ENCODE results near the gene ADGRG1.
A peak's percentile ranks its signal among the peaks of the same experiment; 100 is the strongest.

Gene ADGRG1

GRCh38 chr16:57681950-57682728, 53.7 kb downstream of the ADGRG1 start:
- Histone ChIP-seq H3K36me3 (replicated peaks in 1 of 2; ENCODE audit: control insufficient read depth in 2 of 2, insufficient read depth in 2 of 2, low read length in 2 of 2) (no peaks in the 10 kb centered on the region), H3K4me2 (ENCODE audit: insufficient read depth, low read length, poor library complexity, severe bottlenecking) (no peak overlapping the region), H2AK5ac (ENCODE audit: low read depth, low read length) (peak overlapping the region; percentile 9), H3K79me1 (ENCODE audit: low read depth, low read length) (no peaks in the 10 kb centered on the region), H4K91ac (ENCODE audit: low read depth, low read length, poor library complexity) (no peak overlapping the region), H3K4ac (ENCODE audit: low read length) (no peak overlapping the region), H4K8ac (ENCODE audit: low read depth, low read length) (no peak overlapping the region), H3K9ac (ENCODE audit: low read depth, low read length, poor library complexity) (no peak overlapping the region), H2BK5ac (ENCODE audit: low read length) (no peak overlapping the region), H3K23ac (ENCODE audit: low read depth, low read length, poor library complexity) (no peak overlapping the region), H3K4me1 (ENCODE audit: control insufficient read depth in 2 of 2, insufficient read depth in 1 of 2, low read depth in 1 of 2, low read length in 2 of 2) (peaks cover 1 to 2% of the 10 kb centered on the region in 2 donors), H2BK15ac (ENCODE audit: low read length) (no peak overlapping the region), H3K4me3 (ENCODE audit: low read length in 2 of 2) (no peak overlapping the region), H2AFZ (ENCODE audit: low read length) (no peak overlapping the region), H3K27me3 (ENCODE audit: control insufficient read depth in 3 of 3, insufficient read depth in 3 of 3, low read depth in 1 of 3, low read length in 3 of 3) (no peaks in the 10 kb centered on the region), H3K18ac (ENCODE audit: low read length) (peak overlapping the region; percentile 20), H3K9me3 (replicated peaks in 1 of 2; ENCODE audit: control insufficient read depth in 2 of 2, insufficient read depth in 1 of 2, low read depth in 1 of 2, low read length in 2 of 2) (no peaks in the 10 kb centered on the region), H3K14ac (ENCODE audit: low read length) (peak overlapping the region; percentile 25), H3K27ac (replicated peaks; ENCODE audit: low read length) (no peak overlapping the region), H2BK120ac (ENCODE audit: low read depth, low read length) (no peak overlapping the region), H2BK12ac (ENCODE audit: low read length) (no peak overlapping the region)
- DNase-seq (ENCODE audit: low spot score) = no peak
- no CpG with 5 or more reads among the region's 13 CpGs for WGBS, 2 donors (ENCODE audit: extremely low coverage in 2 of 2, insufficient read length in 2 of 2, insufficient replicate concordance in 1 of 2)

GRCh38 chr16:57682809-57683635, 54.6 kb downstream of the ADGRG1 start:
- Histone ChIP-seq H2BK12ac (ENCODE audit: low read length) (no peak overlapping the region), H4K91ac (ENCODE audit: low read depth, low read length, poor library complexity) (no peak overlapping the region), H3K4me2 (ENCODE audit: insufficient read depth, low read length, poor library complexity, severe bottlenecking) (no peak overlapping the region), H2BK15ac (ENCODE audit: low read length) (no peak overlapping the region), H3K4me3 (ENCODE audit: low read length in 2 of 2) (no peak overlapping the region), H3K14ac (ENCODE audit: low read length) (no peak overlapping the region), H3K18ac (ENCODE audit: low read length) (no peak overlapping the region), H3K4me1 (ENCODE audit: control insufficient read depth in 2 of 2, insufficient read depth in 1 of 2, low read depth in 1 of 2, low read length in 2 of 2) (peaks cover 1 to 2% of the 10 kb centered on the region in 2 donors), H3K4ac (ENCODE audit: low read length) (no peak overlapping the region), H2BK5ac (ENCODE audit: low read length) (no peak overlapping the region), H3K27me3 (ENCODE audit: control insufficient read depth in 3 of 3, insufficient read depth in 3 of 3, low read depth in 1 of 3, low read length in 3 of 3) (peaks cover 0 to 7% (median 0%) of the 10 kb centered on the region in 3 experiments), H3K36me3 (replicated peaks in 1 of 2; ENCODE audit: control insufficient read depth in 2 of 2, insufficient read depth in 2 of 2, low read length in 2 of 2) (no peaks in the 10 kb centered on the region), H2AFZ (ENCODE audit: low read length) (peak overlapping the region; percentile 68), H3K9me3 (replicated peaks in 1 of 2; ENCODE audit: control insufficient read depth in 2 of 2, insufficient read depth in 1 of 2, low read depth in 1 of 2, low read length in 2 of 2) (no peaks in the 10 kb centered on the region), H3K9ac (ENCODE audit: low read depth, low read length, poor library complexity) (no peak overlapping the region), H3K27ac (replicated peaks; ENCODE audit: low read length) (no peak overlapping the region), H3K79me1 (ENCODE audit: low read depth, low read length) (no peaks in the 10 kb centered on the region), H4K8ac (ENCODE audit: low read depth, low read length) (no peak overlapping the region), H3K23ac (ENCODE audit: low read depth, low read length, poor library complexity) (no peak overlapping the region), H2BK120ac (ENCODE audit: low read depth, low read length) (no peak overlapping the region), H2AK5ac (ENCODE audit: low read depth, low read length) (no peak overlapping the region)
- WGBS, 2 donors (ENCODE audit: extremely low coverage in 2 of 2, insufficient read length in 2 of 2, insufficient replicate concordance in 1 of 2) = no CpG with 5 or more reads among the region's 11 CpGs
- DNase-seq (ENCODE audit: low spot score) = no peak

DNA sequence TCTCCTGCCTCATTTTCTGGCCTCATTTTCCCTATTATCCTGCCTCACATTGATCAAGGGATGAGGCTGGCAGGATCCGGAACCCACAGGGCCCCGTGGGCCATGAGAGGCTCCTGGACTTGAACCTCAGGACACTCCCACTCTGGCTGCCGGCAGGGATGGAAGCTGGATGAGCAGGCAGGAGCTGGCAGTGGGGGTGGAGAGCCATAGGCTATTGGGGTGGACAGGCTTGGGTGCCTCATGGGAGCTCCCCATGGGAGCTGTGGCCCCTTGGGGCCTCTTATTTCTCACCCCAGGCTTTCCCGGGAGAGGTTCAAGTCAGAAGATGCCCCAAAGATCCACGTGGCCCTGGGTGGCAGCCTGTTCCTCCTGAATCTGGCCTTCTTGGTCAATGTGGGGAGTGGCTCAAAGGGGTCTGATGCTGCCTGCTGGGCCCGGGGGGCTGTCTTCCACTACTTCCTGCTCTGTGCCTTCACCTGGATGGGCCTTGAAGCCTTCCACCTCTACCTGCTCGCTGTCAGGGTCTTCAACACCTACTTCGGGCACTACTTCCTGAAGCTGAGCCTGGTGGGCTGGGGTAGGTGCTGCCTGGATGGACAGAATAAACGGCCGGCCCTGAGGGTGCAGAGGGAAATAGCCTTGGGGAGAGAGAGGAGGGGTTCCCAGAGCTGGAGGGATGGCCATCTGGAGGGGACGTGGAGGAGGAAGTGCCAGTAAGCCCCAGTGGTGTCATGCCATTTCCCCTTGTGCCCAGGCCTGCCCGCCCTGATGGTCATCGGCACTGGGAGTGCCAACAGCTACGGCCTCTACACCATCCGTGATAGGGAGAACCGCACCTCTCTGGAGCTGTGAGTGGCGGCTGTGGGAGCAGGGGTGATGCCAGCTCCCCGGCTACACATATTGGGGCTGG, 55.5 kb downstream of the ADGRG1 start:
- no peaks in the 10 kb centered on the region for H3K9me3 ChIP-seq (replicated peaks in 1 of 2; ENCODE audit: control insufficient read depth in 2 of 2, insufficient read depth in 1 of 2, low read depth in 1 of 2, low read length in 2 of 2)
- peaks cover 2 to 6% of the 10 kb centered on the region in 2 donors for H3K4me1 ChIP-seq (ENCODE audit: control insufficient read depth in 2 of 2, insufficient read depth in 1 of 2, low read depth in 1 of 2, low read length in 2 of 2)
- H3K27me3 ChIP-seq (ENCODE audit: control insufficient read depth in 3 of 3, insufficient read depth in 3 of 3, low read depth in 1 of 3, low read length in 3 of 3) = peaks cover 0 to 12% (median 0%) of the 10 kb centered on the region in 3 experiments
- H3K4ac ChIP-seq (ENCODE audit: low read length) = no peak overlapping the region
- H3K4me2 ChIP-seq (ENCODE audit: insufficient read depth, low read length, poor library complexity, severe bottlenecking) = no peak overlapping the region
- H3K79me1 ChIP-seq (ENCODE audit: low read depth, low read length) = no peaks in the 10 kb centered on the region
- peak overlapping the region; percentile 68 for H2AFZ ChIP-seq (ENCODE audit: low read length)
- H2BK5ac ChIP-seq (ENCODE audit: low read length) = no peak overlapping the region
- H2AK5ac ChIP-seq (ENCODE audit: low read depth, low read length) = peak overlapping the region; percentile 71
- no peak overlapping the region for H3K9ac ChIP-seq (ENCODE audit: low read depth, low read length, poor library complexity)
- H2BK12ac ChIP-seq (ENCODE audit: low read length) = no peak overlapping the region
- H2BK15ac ChIP-seq (ENCODE audit: low read length) = peak overlapping the region; percentile 20
- no peak overlapping the region for H3K4me3 ChIP-seq (ENCODE audit: low read length in 2 of 2)
- peak overlapping the region; percentile 0 for H3K14ac ChIP-seq (ENCODE audit: low read length)
- H3K27ac ChIP-seq (replicated peaks; ENCODE audit: low read length) = no peak overlapping the region
- H3K23ac ChIP-seq (ENCODE audit: low read depth, low read length, poor library complexity) = peak overlapping the region; percentile 18
- no peak for DNase-seq (ENCODE audit: low spot score)
- no peak overlapping the region for H4K8ac ChIP-seq (ENCODE audit: low read depth, low read length)
- no peaks in the 10 kb centered on the region for H3K36me3 ChIP-seq (replicated peaks in 1 of 2; ENCODE audit: control insufficient read depth in 2 of 2, insufficient read depth in 2 of 2, low read length in 2 of 2)
- H3K18ac ChIP-seq (ENCODE audit: low read length) = peak overlapping the region; percentile 90
- no CpG with 5 or more reads among the region's 18 CpGs for WGBS, 2 donors (ENCODE audit: extremely low coverage in 2 of 2, insufficient read length in 2 of 2, insufficient replicate concordance in 1 of 2)
- no peak overlapping the region for H2BK120ac ChIP-seq (ENCODE audit: low read depth, low read length)
- no peak overlapping the region for H4K91ac ChIP-seq (ENCODE audit: low read depth, low read length, poor library complexity)

All from neuronal stem cell (in vitro differentiated cells).